ENCODE measurements around the gene SLC35G2. TPM values are rescaled to one million over a fixed set of nuclear protein-coding genes. Genes with fewer than 3 reads are reported as not detected.

The SLC35G2 gene
- total RNA-seq, 2 donors from 2014 or later: 1.9 to 6.4 TPM

GRCh38 chr3:136818191-136818768 is 646 bp upstream of the SLC35G2 start:
- peak; percentile 88 to 95 for ATAC-seq
- H3K9me3 Mint-ChIP-seq: peaks cover 3 to 6% of the 10 kb centered on the region in 2 donors
- peak overlapping the region in 1 of 2 donors; percentile 87 for H3K27ac Mint-ChIP-seq
- H3K36me3 Mint-ChIP-seq: peaks cover 18 to 22% of the 10 kb centered on the region in 2 donors
- peak; percentile 35 to 82 for DNase-seq (ENCODE audit: low spot score in 2 of 2)

GRCh38 chr3:136819392-136819730 is 435 bp downstream of the SLC35G2 start:
- Mint-ChIP-seq H3K27ac (peak overlapping the region in 1 of 2 donors; percentile 87), H3K36me3 (peaks cover 18 to 22% of the 10 kb centered on the region in 2 donors), H3K9me3 (peaks cover 3 to 13% of the 10 kb centered on the region in 2 donors)
- DNase-seq (ENCODE audit: low spot score in 2 of 2) (peak; percentile 23 to 55), ATAC-seq (peak; percentile 44 to 57)

GRCh38 chr3:136819731-136820679 is 1.1 kb downstream of the SLC35G2 start:
- Mint-ChIP-seq H3K9me3 (peaks cover 3 to 14% of the 10 kb centered on the region in 2 donors), H3K27ac (peak overlapping the region; percentile 62 to 87)
- peak in 1 of 2 donors; percentile 10 for ATAC-seq

GRCh38 chr3:136831461-136831860 is 12.5 kb downstream of the SLC35G2 start:
- peaks cover 6% of the 10 kb centered on the region in 2 donors for H3K36me3 Mint-ChIP-seq
- peaks cover 5 to 8% of the 10 kb centered on the region in 2 donors for H3K9me3 Mint-ChIP-seq
- no peak for DNase-seq (ENCODE audit: low spot score in 2 of 2)
- no peak overlapping the region for H3K27ac Mint-ChIP-seq
- no peak for ATAC-seq

More at GRCh38 chr3:136819731-136820679, 1.1 kb downstream of the SLC35G2 start:
- peak; percentile 32 to 57 for DNase-seq (ENCODE audit: low spot score in 2 of 2)
- peaks cover 18 to 22% of the 10 kb centered on the region in 2 donors for H3K36me3 Mint-ChIP-seq

GRCh38 chr3:136835089-136835812 is 16.3 kb downstream of the SLC35G2 start:
- Mint-ChIP-seq H3K36me3 (peaks cover 0 to 10% of the 10 kb centered on the region in 2 donors), H3K9me3 (no peaks in the 10 kb centered on the region), H3K27ac (no peak overlapping the region)
- no peak for DNase-seq (ENCODE audit: low spot score in 2 of 2)
- ATAC-seq: no peak

GRCh38 chr3:136835813-136836510 is 17.0 kb downstream of the SLC35G2 start:
- DNase-seq (ENCODE audit: low spot score in 2 of 2) (no peak), ATAC-seq (no peak)
- Mint-ChIP-seq H3K36me3 (peaks cover 0 to 10% of the 10 kb centered on the region in 2 donors), H3K9me3 (no peaks in the 10 kb centered on the region), H3K27ac (no peak overlapping the region)

GRCh38 chr3:136836511-136837156 is 17.7 kb downstream of the SLC35G2 start:
- H3K27ac Mint-ChIP-seq: no peak overlapping the region
- DNase-seq (ENCODE audit: low spot score in 2 of 2) (no peak), ATAC-seq (no peak)
- H3K36me3 Mint-ChIP-seq: peaks cover 0 to 10% of the 10 kb centered on the region in 2 donors
- H3K9me3 Mint-ChIP-seq: no peaks in the 10 kb centered on the region

GRCh38 chr3:136838641-136839555 is 20.0 kb downstream of the SLC35G2 start:
- peaks cover 3 to 19% of the 10 kb centered on the region in 2 donors for H3K36me3 Mint-ChIP-seq
- DNase-seq (ENCODE audit: low spot score in 2 of 2) (no peak), ATAC-seq (peak in 1 of 2 donors; percentile 68)
- peak overlapping the region in 1 of 2 donors; percentile 59 for H3K27ac Mint-ChIP-seq
- H3K9me3 Mint-ChIP-seq: no peaks in the 10 kb centered on the region

- Mint-ChIP-seq H3K27ac (peak overlapping the region in 1 of 2 donors; percentile 59), H3K36me3 (peaks cover 5 to 19% of the 10 kb centered on the region in 2 donors), H3K9me3 (no peaks in the 10 kb centered on the region)
- ATAC-seq (no peak), DNase-seq (ENCODE audit: low spot score in 2 of 2) (no peak)
These were observed 20.6 kb downstream of the SLC35G2 start for GRCh38 chr3:136839556-136839931.

GRCh38 chr3:136840252-136840651 is 21.3 kb downstream of the SLC35G2 start:
- H3K36me3 Mint-ChIP-seq: peaks cover 5 to 19% of the 10 kb centered on the region in 2 donors
- no peaks in the 10 kb centered on the region for H3K9me3 Mint-ChIP-seq
- peak overlapping the region; percentile 45 to 59 for H3K27ac Mint-ChIP-seq

GRCh38 chr3:136842294-136842693 is 23.4 kb downstream of the SLC35G2 start:
- Mint-ChIP-seq H3K9me3 (no peaks in the 10 kb centered on the region), H3K36me3 (peaks cover 5 to 29% of the 10 kb centered on the region in 2 donors), H3K27ac (no peak overlapping the region)
- DNase-seq (ENCODE audit: low spot score in 2 of 2): no peak
- ATAC-seq: no peak

More at GRCh38 chr3:136840252-136840651, 21.3 kb downstream of the SLC35G2 start:
- DNase-seq (ENCODE audit: low spot score in 2 of 2) (no peak), ATAC-seq (no peak)

- Mint-ChIP-seq H3K9me3 (no peaks in the 10 kb centered on the region), H3K27ac (no peak overlapping the region), H3K36me3 (peaks cover 5 to 19% of the 10 kb centered on the region in 2 donors)
- ATAC-seq (no peak), DNase-seq (ENCODE audit: low spot score in 2 of 2) (no peak)
These were observed 25.8 kb downstream of the SLC35G2 start for GRCh38 chr3:136844724-136845123.

- ATAC-seq: no peak
- no peak overlapping the region for H3K27ac Mint-ChIP-seq
- no peak for DNase-seq (ENCODE audit: low spot score in 2 of 2)
- H3K9me3 Mint-ChIP-seq: peaks cover 0 to 3% of the 10 kb centered on the region in 2 donors
- H3K36me3 Mint-ChIP-seq: peaks cover 12 to 16% of the 10 kb centered on the region in 2 donors
These were observed 33.3 kb downstream of the SLC35G2 start for GRCh38 chr3:136852180-136852579.

- Mint-ChIP-seq H3K27ac (no peak overlapping the region), H3K9me3 (peaks cover 0 to 4% of the 10 kb centered on the region in 2 donors), H3K36me3 (peaks cover 21 to 39% of the 10 kb centered on the region in 2 donors)
- ATAC-seq (no peak), DNase-seq (ENCODE audit: low spot score in 2 of 2) (no peak)
These were observed 37.7 kb downstream of the SLC35G2 start for GRCh38 chr3:136856665-136857064.

- H3K36me3 Mint-ChIP-seq: peaks cover 31 to 46% of the 10 kb centered on the region in 2 donors
- H3K27ac Mint-ChIP-seq: no peak overlapping the region
- H3K9me3 Mint-ChIP-seq: peaks cover 0 to 4% of the 10 kb centered on the region in 2 donors
- no peak for ATAC-seq
- no peak for DNase-seq (ENCODE audit: low spot score in 2 of 2)
These were observed 39.5 kb downstream of the SLC35G2 start for GRCh38 chr3:136858381-136858780.

Data from activated naive CD4-positive, alpha-beta T cell treated with anti-CD3 and anti-CD28 coated beads, Interleukin-2, amount 50 U/mL, for 72 hours (primary cell).